ENCODE data around the gene BBS12. TPM values are rescaled to one million over a fixed set of nuclear protein-coding genes. Genes with fewer than 3 reads are reported as not detected.

BBS12 gene
- total RNA-seq, 1 experiment from 2014 or later: 1.5 TPM

DNA sequence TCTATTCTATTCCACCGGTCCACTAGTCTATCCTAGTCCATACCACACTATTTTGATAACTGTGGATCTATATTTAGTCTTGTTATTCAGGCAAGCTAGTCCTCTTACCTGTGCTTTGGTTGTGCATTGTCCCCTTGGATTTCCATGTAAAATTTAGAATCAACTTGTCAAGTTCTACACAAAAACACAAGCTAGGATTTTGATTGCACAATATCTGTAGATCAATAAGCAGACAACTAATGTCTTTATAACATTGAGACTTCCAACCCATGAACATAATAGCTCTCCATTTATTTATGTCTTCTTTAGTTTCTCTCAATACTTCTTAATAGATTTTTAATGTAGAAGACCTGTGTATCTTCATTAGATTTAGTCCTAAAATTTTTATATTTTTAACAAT, 10.2 kb upstream of the BBS12 start:
- Histone ChIP-seq H3K4me1 (ENCODE audit: control insufficient read depth, insufficient read depth, low read length) (no peaks in the 10 kb centered on the region), H3K27me3 (ENCODE audit: control insufficient read depth, insufficient read depth, low read length) (no peaks in the 10 kb centered on the region), H3K27ac (ENCODE audit: low read length) (no peak overlapping the region), H3K4me3 (ENCODE audit: low read depth in 2 of 2, low read length in 2 of 2) (no peak overlapping the region), H3K36me3 (ENCODE audit: control insufficient read depth, insufficient read depth, low read length) (no peaks in the 10 kb centered on the region), H3K9me3 (ENCODE audit: control insufficient read depth, insufficient read depth, low read depth, low read length) (no peaks in the 10 kb centered on the region)
- TF ChIP-seq TCF7L2 (IDR thresholded peaks at IDR 0.05; ENCODE audit: low read depth, low read length): no peak
- TF ChIP-seq, protein P1, sequence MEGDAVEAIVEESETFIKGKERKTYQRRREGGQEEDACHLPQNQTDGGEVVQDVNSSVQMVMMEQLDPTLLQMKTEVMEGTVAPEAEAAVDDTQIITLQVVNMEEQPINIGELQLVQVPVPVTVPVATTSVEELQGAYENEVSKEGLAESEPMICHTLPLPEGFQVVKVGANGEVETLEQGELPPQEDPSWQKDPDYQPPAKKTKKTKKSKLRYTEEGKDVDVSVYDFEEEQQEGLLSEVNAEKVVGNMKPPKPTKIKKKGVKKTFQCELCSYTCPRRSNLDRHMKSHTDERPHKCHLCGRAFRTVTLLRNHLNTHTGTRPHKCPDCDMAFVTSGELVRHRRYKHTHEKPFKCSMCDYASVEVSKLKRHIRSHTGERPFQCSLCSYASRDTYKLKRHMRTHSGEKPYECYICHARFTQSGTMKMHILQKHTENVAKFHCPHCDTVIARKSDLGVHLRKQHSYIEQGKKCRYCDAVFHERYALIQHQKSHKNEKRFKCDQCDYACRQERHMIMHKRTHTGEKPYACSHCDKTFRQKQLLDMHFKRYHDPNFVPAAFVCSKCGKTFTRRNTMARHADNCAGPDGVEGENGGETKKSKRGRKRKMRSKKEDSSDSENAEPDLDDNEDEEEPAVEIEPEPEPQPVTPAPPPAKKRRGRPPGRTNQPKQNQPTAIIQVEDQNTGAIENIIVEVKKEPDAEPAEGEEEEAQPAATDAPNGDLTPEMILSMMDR (IDR thresholded peaks at IDR 0.05): no peak
- TF ChIP-seq SIN3A (IDR thresholded peaks at IDR 0.05; ENCODE audit: borderline replicate concordance, insufficient read depth, low read depth, low read length): no peak
- TF ChIP-seq POLR2AphosphoS5 (IDR thresholded peaks at IDR 0.05; ENCODE audit: low read depth, low read length): no peak
- TF ChIP-seq, protein P2, sequence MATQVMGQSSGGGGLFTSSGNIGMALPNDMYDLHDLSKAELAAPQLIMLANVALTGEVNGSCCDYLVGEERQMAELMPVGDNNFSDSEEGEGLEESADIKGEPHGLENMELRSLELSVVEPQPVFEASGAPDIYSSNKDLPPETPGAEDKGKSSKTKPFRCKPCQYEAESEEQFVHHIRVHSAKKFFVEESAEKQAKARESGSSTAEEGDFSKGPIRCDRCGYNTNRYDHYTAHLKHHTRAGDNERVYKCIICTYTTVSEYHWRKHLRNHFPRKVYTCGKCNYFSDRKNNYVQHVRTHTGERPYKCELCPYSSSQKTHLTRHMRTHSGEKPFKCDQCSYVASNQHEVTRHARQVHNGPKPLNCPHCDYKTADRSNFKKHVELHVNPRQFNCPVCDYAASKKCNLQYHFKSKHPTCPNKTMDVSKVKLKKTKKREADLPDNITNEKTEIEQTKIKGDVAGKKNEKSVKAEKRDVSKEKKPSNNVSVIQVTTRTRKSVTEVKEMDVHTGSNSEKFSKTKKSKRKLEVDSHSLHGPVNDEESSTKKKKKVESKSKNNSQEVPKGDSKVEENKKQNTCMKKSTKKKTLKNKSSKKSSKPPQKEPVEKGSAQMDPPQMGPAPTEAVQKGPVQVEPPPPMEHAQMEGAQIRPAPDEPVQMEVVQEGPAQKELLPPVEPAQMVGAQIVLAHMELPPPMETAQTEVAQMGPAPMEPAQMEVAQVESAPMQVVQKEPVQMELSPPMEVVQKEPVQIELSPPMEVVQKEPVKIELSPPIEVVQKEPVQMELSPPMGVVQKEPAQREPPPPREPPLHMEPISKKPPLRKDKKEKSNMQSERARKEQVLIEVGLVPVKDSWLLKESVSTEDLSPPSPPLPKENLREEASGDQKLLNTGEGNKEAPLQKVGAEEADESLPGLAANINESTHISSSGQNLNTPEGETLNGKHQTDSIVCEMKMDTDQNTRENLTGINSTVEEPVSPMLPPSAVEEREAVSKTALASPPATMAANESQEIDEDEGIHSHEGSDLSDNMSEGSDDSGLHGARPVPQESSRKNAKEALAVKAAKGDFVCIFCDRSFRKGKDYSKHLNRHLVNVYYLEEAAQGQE (IDR thresholded peaks at IDR 0.05; ENCODE audit: insufficient read depth in 1 of 2, low read depth in 2 of 2, low read length in 1 of 2): no peak
- in situ Hi-C loops (cut with HindIII; ENCODE audit: low pct_unique_long_range_greater_than_20kb, low sequenced_read_pairs): no loop called here
- ATAC-seq: no peak
- CTCF ChIA-PET: no interaction called here
- no peak for DNase-seq (ENCODE audit: low read depth, low spot score)
- intact Hi-C loops (cut with micrococcal nuclease; ENCODE audit: unreplicated experiment): no loop called here
- POLR2A ChIA-PET: no interaction called here
- BruUV-seq (replicated peaks): no TSS peak

DNA sequence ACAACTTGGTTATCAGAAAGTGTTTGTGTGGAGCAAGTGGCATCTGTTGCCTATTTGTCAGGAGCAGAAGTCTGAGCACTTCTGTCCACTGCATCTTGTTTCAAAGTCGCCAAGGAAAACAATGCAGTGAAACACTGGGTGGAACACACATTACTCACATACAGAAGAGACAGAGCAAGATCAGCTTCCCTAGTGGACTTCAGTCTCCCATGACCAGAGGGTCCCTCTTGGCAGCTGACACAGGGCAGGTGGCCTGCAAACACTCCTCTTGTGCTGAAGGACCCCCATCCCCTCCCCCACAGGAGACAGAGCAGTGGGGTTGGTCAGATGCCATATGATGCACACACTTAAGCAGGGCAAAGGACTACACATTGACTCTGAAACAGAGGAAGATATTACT, 3.6 kb upstream of the BBS12 start:
- H3K9me3 ChIP-seq (ENCODE audit: control insufficient read depth, insufficient read depth, low read depth, low read length): no peaks in the 10 kb centered on the region
- no peak overlapping the region for H3K4me3 ChIP-seq (ENCODE audit: low read depth in 2 of 2, low read length in 2 of 2)
- ChIA-PET CTCF (no interaction called here), POLR2A (no interaction called here)
- BruUV-seq (replicated peaks): no TSS peak
- no peaks in the 10 kb centered on the region; the same call in 1 of the 2 replicates for H3K36me3 ChIP-seq (ENCODE audit: control insufficient read depth, insufficient read depth, low read length)
- H3K27ac ChIP-seq (ENCODE audit: low read length): no peak overlapping the region
- DNase-seq (ENCODE audit: low read depth, low spot score): no peak
- intact Hi-C loops (cut with micrococcal nuclease; ENCODE audit: unreplicated experiment): no loop called here
- no peak for ATAC-seq
- peaks cover 5% of the 10 kb centered on the region for H3K4me1 ChIP-seq (ENCODE audit: control insufficient read depth, insufficient read depth, low read length)
- in situ Hi-C loops (cut with HindIII; ENCODE audit: low pct_unique_long_range_greater_than_20kb, low sequenced_read_pairs): no loop called here
- TF ChIP-seq SIN3A (IDR thresholded peaks at IDR 0.05; ENCODE audit: borderline replicate concordance, insufficient read depth, low read depth, low read length): no peak
- TF ChIP-seq, protein P2 (IDR thresholded peaks at IDR 0.05; ENCODE audit: insufficient read depth in 1 of 2, low read depth in 2 of 2, low read length in 1 of 2): no peak
- TF ChIP-seq, protein P1 (IDR thresholded peaks at IDR 0.05): no peak
- TF ChIP-seq POLR2AphosphoS5 (IDR thresholded peaks at IDR 0.05; ENCODE audit: low read depth, low read length): no peak
- no peak for TF ChIP-seq TCF7L2 (IDR thresholded peaks at IDR 0.05; ENCODE audit: low read depth, low read length)
- H3K27me3 ChIP-seq (ENCODE audit: control insufficient read depth, insufficient read depth, low read length): no peaks in the 10 kb centered on the region

Measured in Panc1 (cell line).